ENCODE results near the gene AAGAB.

AAGAB gene

DNA sequence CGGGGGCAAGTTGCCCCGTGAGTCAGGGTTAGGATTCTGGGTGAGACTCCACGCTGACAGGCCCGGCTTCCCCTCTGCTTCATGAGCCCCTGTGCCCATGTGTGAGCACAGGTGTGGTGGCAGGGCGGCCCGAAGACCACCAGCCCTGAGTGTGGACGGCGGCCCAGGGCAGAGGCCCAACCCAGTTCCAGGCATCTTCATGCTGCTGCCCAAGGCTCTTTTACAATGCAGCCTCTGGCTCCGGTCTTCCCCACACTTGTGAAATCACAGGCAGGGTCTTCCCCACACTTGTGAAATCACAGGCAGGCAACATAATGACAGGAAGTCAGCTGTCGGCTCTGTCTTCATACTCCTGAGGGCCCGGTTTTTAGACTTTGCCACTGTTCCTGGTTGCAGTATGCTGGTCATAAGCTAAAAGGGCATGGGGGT lies 78.8 kb downstream of the AAGAB start:
- no peak overlapping the region for H3K4me3 ChIP-seq (ENCODE audit: insufficient read length, low read depth)
- H3K9me3 ChIP-seq (ENCODE audit: insufficient read depth, low read length) = no peaks in the 10 kb centered on the region
- peaks cover 86% of the 10 kb centered on the region for H3K36me3 ChIP-seq (ENCODE audit: insufficient read depth, insufficient read length, low read length)
- H3K9ac ChIP-seq (ENCODE audit: insufficient read length, low read depth) = no peak overlapping the region
- no peaks in the 10 kb centered on the region for H3K27me3 ChIP-seq (ENCODE audit: insufficient read depth, insufficient read length)
- H3K4me1 ChIP-seq (ENCODE audit: insufficient read depth, insufficient read length) = peaks cover 26% of the 10 kb centered on the region
- TF ChIP-seq SUZ12 (IDR thresholded peaks at IDR 0.05; ENCODE audit: extremely low read depth, insufficient read depth, insufficient read length) (no peak), ZNF274 (IDR thresholded peaks at IDR 0.05; ENCODE audit: low read depth, low read length) (no peak), YY1 (IDR thresholded peaks at IDR 0.05; ENCODE audit: insufficient read depth, insufficient read length) (no peak)
- no peak for DNase-seq (ENCODE audit: low read depth, low spot score)

DNA sequence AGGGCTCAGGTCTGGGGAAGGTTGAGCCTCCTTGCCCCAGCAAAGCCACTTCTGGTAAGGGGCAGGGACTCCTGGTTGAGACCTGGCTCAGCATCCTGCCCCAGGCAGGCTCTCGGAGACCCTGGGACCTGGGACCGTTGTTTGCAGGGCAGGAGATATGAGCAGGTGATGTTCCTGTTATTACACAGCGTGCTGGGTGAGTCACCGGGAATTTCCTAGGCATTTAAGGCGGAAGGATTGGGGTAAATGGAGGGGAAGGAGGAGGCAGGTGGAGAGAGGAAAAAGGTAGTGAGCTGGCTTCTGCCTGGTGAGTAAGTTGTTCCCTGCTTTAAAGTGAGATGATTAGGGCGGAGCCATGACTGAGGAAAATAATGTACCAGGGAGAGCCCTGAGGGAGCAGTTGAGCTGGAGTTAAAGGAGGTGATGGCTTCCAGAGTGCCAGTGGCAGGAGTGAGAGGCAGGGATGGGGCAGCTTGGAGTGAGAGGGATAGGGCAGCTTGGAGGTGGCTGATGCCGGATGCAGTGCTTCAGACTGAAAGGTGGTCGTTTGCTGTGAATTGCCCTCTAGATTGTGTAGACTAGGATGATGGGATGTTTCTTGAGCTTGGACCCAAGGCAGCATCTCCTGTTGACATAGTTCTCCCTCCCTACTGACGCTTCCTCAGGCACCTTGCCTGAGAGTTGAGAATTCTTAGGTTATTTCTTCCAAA lies 79.4 kb downstream of the AAGAB start:
- Histone ChIP-seq H3K27me3 (ENCODE audit: insufficient read depth, insufficient read length) (no peaks in the 10 kb centered on the region), H3K4me1 (ENCODE audit: insufficient read depth, insufficient read length) (peaks cover 27% of the 10 kb centered on the region), H3K9me3 (ENCODE audit: insufficient read depth, low read length) (no peaks in the 10 kb centered on the region), H3K36me3 (ENCODE audit: insufficient read depth, insufficient read length, low read length) (peaks cover 86% of the 10 kb centered on the region), H3K9ac (ENCODE audit: insufficient read length, low read depth) (no peak overlapping the region), H3K4me3 (ENCODE audit: insufficient read length, low read depth) (no peak overlapping the region)
- no peak for TF ChIP-seq YY1 (IDR thresholded peaks at IDR 0.05; ENCODE audit: insufficient read depth, insufficient read length)
- no peak for TF ChIP-seq ZNF274 (IDR thresholded peaks at IDR 0.05; ENCODE audit: low read depth, low read length)
- no peak for TF ChIP-seq SUZ12 (IDR thresholded peaks at IDR 0.05; ENCODE audit: extremely low read depth, insufficient read depth, insufficient read length)
- DNase-seq (ENCODE audit: low read depth, low spot score) = no peak

DNA sequence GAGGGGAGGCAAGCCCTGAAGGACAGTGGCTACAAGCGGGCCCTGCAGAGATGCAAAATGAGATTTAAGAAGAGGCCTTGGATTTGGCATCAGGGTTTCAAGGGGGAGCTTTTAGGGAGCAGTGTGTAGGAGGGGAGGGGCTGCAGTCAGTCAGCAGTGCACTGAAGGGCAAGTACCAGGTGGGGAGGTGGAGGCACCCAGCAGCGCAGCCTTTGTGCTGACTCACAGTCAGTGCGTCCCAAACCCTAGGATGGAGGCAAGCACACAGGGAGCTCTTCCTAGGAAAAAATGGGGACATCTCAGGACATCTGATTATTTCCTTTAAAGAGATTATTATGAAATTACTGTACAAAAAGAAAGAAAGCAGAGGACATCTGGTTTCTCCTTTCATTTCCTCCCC lies 80.0 kb downstream of the AAGAB start:
- Histone ChIP-seq H3K27me3 (ENCODE audit: insufficient read depth, insufficient read length) (no peaks in the 10 kb centered on the region), H3K4me1 (ENCODE audit: insufficient read depth, insufficient read length) (peaks cover 27% of the 10 kb centered on the region), H3K9me3 (ENCODE audit: insufficient read depth, low read length) (no peaks in the 10 kb centered on the region), H3K4me3 (ENCODE audit: insufficient read length, low read depth) (no peak overlapping the region), H3K36me3 (ENCODE audit: insufficient read depth, insufficient read length, low read length) (peaks cover 87% of the 10 kb centered on the region), H3K9ac (ENCODE audit: insufficient read length, low read depth) (no peak overlapping the region)
- no peak for DNase-seq (ENCODE audit: low read depth, low spot score)
- TF ChIP-seq SUZ12 (IDR thresholded peaks at IDR 0.05; ENCODE audit: extremely low read depth, insufficient read depth, insufficient read length) = no peak
- no peak for TF ChIP-seq YY1 (IDR thresholded peaks at IDR 0.05; ENCODE audit: insufficient read depth, insufficient read length)
- no peak for TF ChIP-seq ZNF274 (IDR thresholded peaks at IDR 0.05; ENCODE audit: low read depth, low read length)

DNA sequence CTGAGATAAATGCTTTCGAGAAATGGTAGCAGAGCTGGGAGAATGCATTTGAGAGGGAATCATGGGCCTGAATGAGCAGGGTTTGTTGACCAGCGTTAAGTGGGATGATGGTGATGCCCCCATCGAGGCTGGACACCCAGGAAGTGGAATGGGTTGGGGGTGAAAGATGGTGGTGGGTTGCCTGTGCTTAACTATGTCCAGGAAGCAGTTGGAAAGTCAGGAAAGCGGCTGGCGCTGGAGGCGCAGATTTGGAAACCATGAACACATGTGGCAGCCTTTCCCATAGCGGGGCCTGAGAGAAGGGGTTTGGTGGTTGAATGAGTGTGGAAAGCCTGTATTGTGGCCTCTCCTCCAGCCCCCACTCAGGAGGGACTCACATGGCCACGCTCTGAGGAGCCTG lies 80.7 kb downstream of the AAGAB start:
- DNase-seq (ENCODE audit: low read depth, low spot score) = no peak
- Histone ChIP-seq H3K9me3 (ENCODE audit: insufficient read depth, low read length) (no peaks in the 10 kb centered on the region), H3K4me3 (ENCODE audit: insufficient read length, low read depth) (no peak overlapping the region), H3K4me1 (ENCODE audit: insufficient read depth, insufficient read length) (peaks cover 27% of the 10 kb centered on the region), H3K27me3 (ENCODE audit: insufficient read depth, insufficient read length) (no peaks in the 10 kb centered on the region), H3K36me3 (ENCODE audit: insufficient read depth, insufficient read length, low read length) (peaks cover 87% of the 10 kb centered on the region), H3K9ac (ENCODE audit: insufficient read length, low read depth) (no peak overlapping the region)
- TF ChIP-seq SUZ12 (IDR thresholded peaks at IDR 0.05; ENCODE audit: extremely low read depth, insufficient read depth, insufficient read length) = no peak
- no peak for TF ChIP-seq YY1 (IDR thresholded peaks at IDR 0.05; ENCODE audit: insufficient read depth, insufficient read length)

DNA sequence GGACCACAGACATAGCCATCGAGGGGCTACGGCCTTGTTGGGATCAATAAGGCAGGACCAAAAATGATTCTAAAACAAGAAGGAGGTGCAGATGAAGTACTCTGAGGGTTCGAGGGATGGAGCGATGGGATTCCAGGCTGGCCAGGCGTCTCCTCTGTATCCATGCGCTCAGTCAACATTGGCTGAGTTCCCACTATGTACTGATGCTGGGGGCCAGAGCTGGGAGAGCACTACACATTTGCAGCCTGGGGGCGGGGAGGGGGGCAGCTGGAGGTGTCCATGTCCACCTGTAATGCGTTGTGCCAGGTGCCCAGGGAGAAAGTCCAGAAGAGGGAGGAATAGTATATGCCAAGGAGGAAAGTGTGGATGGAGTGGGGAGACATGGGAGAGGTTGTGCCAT lies 81.5 kb downstream of the AAGAB start:
- DNase-seq (ENCODE audit: low read depth, low spot score) = no peak
- Histone ChIP-seq H3K4me1 (ENCODE audit: insufficient read depth, insufficient read length) (peaks cover 32% of the 10 kb centered on the region), H3K9ac (ENCODE audit: insufficient read length, low read depth) (no peak overlapping the region), H3K27me3 (ENCODE audit: insufficient read depth, insufficient read length) (no peaks in the 10 kb centered on the region), H3K4me3 (ENCODE audit: insufficient read length, low read depth) (no peak overlapping the region), H3K9me3 (ENCODE audit: insufficient read depth, low read length) (no peaks in the 10 kb centered on the region), H3K36me3 (ENCODE audit: insufficient read depth, insufficient read length, low read length) (peaks cover 87% of the 10 kb centered on the region)
- TF ChIP-seq YY1 (IDR thresholded peaks at IDR 0.05; ENCODE audit: insufficient read depth, insufficient read length) = no peak
- TF ChIP-seq SUZ12 (IDR thresholded peaks at IDR 0.05; ENCODE audit: extremely low read depth, insufficient read depth, insufficient read length) = no peak
- no peak for TF ChIP-seq ZNF274 (IDR thresholded peaks at IDR 0.05; ENCODE audit: low read depth, low read length)

DNA sequence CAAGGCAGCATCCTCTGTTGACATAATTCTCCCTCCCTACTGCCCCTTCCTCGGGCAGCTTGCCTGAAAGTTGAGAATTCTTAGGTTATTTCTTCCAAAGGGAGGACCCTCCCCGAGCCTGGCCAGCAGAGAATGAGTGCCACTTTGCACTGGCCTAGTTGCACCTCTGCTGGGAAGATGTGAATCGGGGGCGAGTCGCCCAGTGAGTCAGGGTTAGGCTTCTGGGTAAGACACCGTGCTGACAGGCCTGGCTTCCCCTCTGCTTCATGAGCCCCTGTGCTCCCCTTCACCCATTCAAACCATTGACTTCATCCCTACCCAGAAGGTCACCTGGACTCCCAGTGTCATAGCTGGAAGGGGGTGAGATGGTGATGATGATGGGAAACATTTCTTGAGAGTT lies 82.3 kb downstream of the AAGAB start:
- Histone ChIP-seq H3K4me1 (ENCODE audit: insufficient read depth, insufficient read length) (peaks cover 38% of the 10 kb centered on the region), H3K27me3 (ENCODE audit: insufficient read depth, insufficient read length) (no peaks in the 10 kb centered on the region), H3K36me3 (ENCODE audit: insufficient read depth, insufficient read length, low read length) (peaks cover 91% of the 10 kb centered on the region), H3K4me3 (ENCODE audit: insufficient read length, low read depth) (no peak overlapping the region), H3K9ac (ENCODE audit: insufficient read length, low read depth) (no peak overlapping the region), H3K9me3 (ENCODE audit: insufficient read depth, low read length) (no peaks in the 10 kb centered on the region)
- DNase-seq (ENCODE audit: low read depth, low spot score) = no peak
- TF ChIP-seq SUZ12 (IDR thresholded peaks at IDR 0.05; ENCODE audit: extremely low read depth, insufficient read depth, insufficient read length) = no peak
- no peak for TF ChIP-seq YY1 (IDR thresholded peaks at IDR 0.05; ENCODE audit: insufficient read depth, insufficient read length)
- no peak for TF ChIP-seq ZNF274 (IDR thresholded peaks at IDR 0.05; ENCODE audit: low read depth, low read length)

DNA sequence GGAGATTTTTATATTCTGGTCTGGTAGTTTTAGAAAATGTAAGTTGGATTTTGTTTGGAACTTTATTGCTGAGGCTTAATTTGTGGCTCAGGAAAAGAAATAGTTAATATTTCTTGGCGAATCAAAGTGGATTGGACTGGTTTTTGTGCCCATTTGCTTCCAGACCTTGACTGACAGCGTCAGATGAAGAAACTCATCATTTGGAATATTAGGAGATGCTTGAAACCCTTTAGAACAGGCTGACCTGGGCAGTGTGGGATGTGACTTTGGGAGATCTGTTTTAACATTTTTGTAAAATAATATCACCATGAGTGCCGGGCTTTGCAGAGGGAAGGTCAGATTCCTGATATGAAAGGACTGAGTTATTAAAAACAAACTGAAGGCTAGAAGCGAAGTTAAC lies 83.0 kb downstream of the AAGAB start:
- H3K4me3 ChIP-seq (ENCODE audit: insufficient read length, low read depth) = no peak overlapping the region
- no peak overlapping the region for H3K9ac ChIP-seq (ENCODE audit: insufficient read length, low read depth)
- no peaks in the 10 kb centered on the region for H3K9me3 ChIP-seq (ENCODE audit: insufficient read depth, low read length)
- DNase-seq (ENCODE audit: low read depth, low spot score) = no peak
- H3K27me3 ChIP-seq (ENCODE audit: insufficient read depth, insufficient read length) = no peaks in the 10 kb centered on the region
- no peak for TF ChIP-seq ZNF274 (IDR thresholded peaks at IDR 0.05; ENCODE audit: low read depth, low read length)
- no peak for TF ChIP-seq SUZ12 (IDR thresholded peaks at IDR 0.05; ENCODE audit: extremely low read depth, insufficient read depth, insufficient read length)
- no peak for TF ChIP-seq YY1 (IDR thresholded peaks at IDR 0.05; ENCODE audit: insufficient read depth, insufficient read length)
- H3K36me3 ChIP-seq (ENCODE audit: insufficient read depth, insufficient read length, low read length) = peaks cover 91% of the 10 kb centered on the region
- H3K4me1 ChIP-seq (ENCODE audit: insufficient read depth, insufficient read length) = peaks cover 39% of the 10 kb centered on the region

Data from NT2/D1 (cell line).